Fibroblast of lung (primary cell): ENCODE results near the gene SIGLEC6. TPM values are rescaled to one million over a fixed set of nuclear protein-coding genes. Genes with fewer than 3 reads are reported as not detected.

Experiments used
- DNase-seq, 2 donors: peaks; one replicate each; pipeline versions ENCODE4 v3.0.0 to v3.0.0-alpha.2; 2010; ENCODE audit warnings: low read depth in 2 of 2
- H2AFZ ChIP-seq: 2 replicates; pipeline ENCODE4 v1.5.1; 2012; ENCODE audit warnings: low read length, control low read depth, inconsistent platforms
- H3K27ac ChIP-seq: 2 replicates; pipeline ENCODE4 v1.5.1; 2011; ENCODE audit warnings: low read length, control low read depth; ENCODE audit not compliant: insufficient read depth
- H3K27me3 ChIP-seq: 2 replicates; pipeline ENCODE4 v1.5.1; 2011; ENCODE audit warnings: mild to moderate bottlenecking, low read length; ENCODE audit not compliant: control insufficient read depth, insufficient read depth
- H3K36me3 ChIP-seq: 2 replicates; pipeline ENCODE4 v1.5.1; 2011; ENCODE audit warnings: low read length; ENCODE audit not compliant: control insufficient read depth, insufficient read depth
- H3K4me1 ChIP-seq: 2 replicates; pipeline ENCODE4 v1.5.1; 2011; ENCODE audit warnings: low read length; ENCODE audit not compliant: control insufficient read depth, insufficient read depth; ENCODE audit errors: extremely low read depth
- H3K4me2 ChIP-seq: 2 replicates; pipeline ENCODE4 v1.5.1; 2011; ENCODE audit warnings: low read length, control low read depth; ENCODE audit not compliant: insufficient read depth; ENCODE audit errors: extremely low read depth
- H3K4me3 ChIP-seq, 4 experiments: fragments of 200-600 bp in 1 of 4; sonication (generic) in 1 of 4; replicated peaks in 1 of 4; 2 replicates each; pipeline ENCODE4 v1.5.1; 2011 to 2016; ENCODE audit warnings: low read length in 4 of 4, low read depth in 3 of 4, mild to moderate bottlenecking in 3 of 4, control low read depth in 2 of 4, inconsistent platforms in 1 of 4, mixed read lengths in 1 of 4; ENCODE audit not compliant: insufficient read depth in 1 of 4; ENCODE audit errors: control extremely low read depth in 1 of 4
- H3K79me2 ChIP-seq: 2 replicates; pipeline ENCODE4 v1.5.1; 2012; ENCODE audit warnings: mild to moderate bottlenecking, low read length, inconsistent platforms; ENCODE audit not compliant: control insufficient read depth, insufficient read depth
- H3K9ac ChIP-seq: 2 replicates; pipeline ENCODE4 v1.5.1; 2011; ENCODE audit warnings: mild to moderate bottlenecking, low read length, control low read depth; ENCODE audit not compliant: insufficient read depth
- H3K9me3 ChIP-seq: 2 replicates; pipeline ENCODE4 v1.5.1; 2012; ENCODE audit warnings: low read depth, low read length; ENCODE audit not compliant: control insufficient read depth, insufficient read depth
- H4K20me1 ChIP-seq: 2 replicates; pipeline ENCODE4 v1.5.1; 2011; ENCODE audit warnings: low read length; ENCODE audit not compliant: control insufficient read depth, insufficient read depth; ENCODE audit errors: extremely low read depth
- CTCF ChIP-seq, 2 donors: IDR thresholded peaks in 1 of 2; conservative IDR thresholded peaks in 1 of 2; 1 replicate in 1 of 2; 2 replicates in 1 of 2; pipeline ENCODE4 v1.5.1; 2011 to 2012; ENCODE audit warnings: low read length in 2 of 2, control low read depth in 1 of 2, inconsistent platforms in 1 of 2, low read depth in 1 of 2, mild to moderate bottlenecking in 1 of 2
- EZH2 ChIP-seq: IDR thresholded peaks from 2 replicates; pipeline ENCODE4 v1.5.1; 2012; ENCODE audit warnings: low read length, control low read depth, mild to moderate bottlenecking; ENCODE audit errors: missing control alignments
- polyA plus RNA-seq, 2 donors: library from polyadenylated mRNA; depleted of rRNA in 1 of 2; stranded (reverse) in 1 of 2; unstranded in 1 of 2; fragments of >200 nt; gene quantifications; 2 replicates each; pipeline ENCODE4 v1.2.1, GENCODE V29; 2011 to 2012; ENCODE audit warnings: missing spikeins in 1 of 2
- total RNA-seq: library from RNA; depleted of rRNA; stranded (reverse); fragments of >200 nt; gene quantifications from 2 replicates; pipeline ENCODE4 v1.2.1, GENCODE V29; 2014

SIGLEC6 gene
- total and polyA plus RNA-seq, 2 donors (not counting 1 experiment from before 2014, with no cell fraction given), result not detected

GRCh38 chr19:51497666-51498065, 33.8 kb downstream of the SIGLEC6 start:
- TF ChIP-seq CTCF (conservative IDR thresholded peaks at IDR 0.05 in 1 of 2, IDR thresholded peaks at IDR 0.05 in 1 of 2; ENCODE audit: low read depth in 1 of 2, low read length in 2 of 2) (no peak), EZH2 (no peak)
- Histone ChIP-seq H4K20me1 (no peaks in the 10 kb centered on the region), H3K27me3 (no peaks in the 10 kb centered on the region), H3K9me3 (no peaks in the 10 kb centered on the region), H3K4me2 (no peak overlapping the region), H3K4me1 (no peaks in the 10 kb centered on the region), H3K79me2 (no peaks in the 10 kb centered on the region), H2AFZ (no peak overlapping the region), H3K27ac (no peak overlapping the region), H3K9ac (no peak overlapping the region), H3K4me3 (no peak overlapping the region), H3K36me3 (no peaks in the 10 kb centered on the region)
- DNase-seq, result no peak

GRCh38 chr19:51493776-51494175, 37.7 kb downstream of the SIGLEC6 start:
- no peaks in the 10 kb centered on the region for H3K27me3 ChIP-seq
- no peak overlapping the region for H2AFZ ChIP-seq
- TF ChIP-seq EZH2, result no peak
- no peak for TF ChIP-seq CTCF (conservative IDR thresholded peaks at IDR 0.05 in 1 of 2, IDR thresholded peaks at IDR 0.05 in 1 of 2; ENCODE audit: low read depth in 1 of 2, low read length in 2 of 2)
- no peak overlapping the region for H3K4me2 ChIP-seq
- H3K79me2 ChIP-seq, result no peaks in the 10 kb centered on the region
- no peaks in the 10 kb centered on the region for H3K9me3 ChIP-seq
- no peak overlapping the region for H3K27ac ChIP-seq
- no peak for DNase-seq
- H3K4me3 ChIP-seq, result no peak overlapping the region
- no peaks in the 10 kb centered on the region for H3K36me3 ChIP-seq
- no peaks in the 10 kb centered on the region for H3K4me1 ChIP-seq
- no peak overlapping the region for H3K9ac ChIP-seq
- no peaks in the 10 kb centered on the region for H4K20me1 ChIP-seq

- Histone ChIP-seq H3K36me3 (no peaks in the 10 kb centered on the region), H3K27ac (no peak overlapping the region), H3K9ac (no peak overlapping the region), H3K4me3 (no peak overlapping the region), H3K27me3 (no peaks in the 10 kb centered on the region), H2AFZ (no peak overlapping the region), H3K9me3 (no peaks in the 10 kb centered on the region), H3K4me1 (no peaks in the 10 kb centered on the region), H4K20me1 (no peaks in the 10 kb centered on the region), H3K4me2 (no peak overlapping the region), H3K79me2 (no peaks in the 10 kb centered on the region)
- DNase-seq, result no peak
- TF ChIP-seq CTCF (conservative IDR thresholded peaks at IDR 0.05 in 1 of 2, IDR thresholded peaks at IDR 0.05 in 1 of 2; ENCODE audit: low read depth in 1 of 2, low read length in 2 of 2) (no peak), EZH2 (no peak)
Measured at GRCh38 chr19:51491586-51491985, 39.9 kb downstream of the SIGLEC6 start.
